Activated CD4-positive, alpha-beta T cell treated with anti-CD3 and anti-CD28 coated beads for 36 hours (primary cell): ENCODE data around the gene URM1. TPM values are rescaled to one million over a fixed set of nuclear protein-coding genes. Genes with fewer than 3 reads are reported as not detected.
A peak's percentile ranks its signal among the peaks of the same experiment; 100 is the strongest.
"Not testable (repeated sequence)": the region's sequence is repeated elsewhere in the genome, so short reads cannot be mapped to it uniquely, and the experiment has no call there.

ENCODE experiments used
- ATAC-seq: fragments of 200-7000 bp; cut with Tn5 transposase; one replicate; pipeline ENCODE4 v1.10.0; 2021; ENCODE audit warnings: mild to moderate bottlenecking, moderate library complexity
- CTCF ChIA-PET: fragments of 350-600 bp; sonication (Branson Sonifier 250); formaldehyde crosslinking; loops from one replicate; lab custom pipeline; 2021; ENCODE audit warnings: antibody characterized with exemption; lab: Charles Lee
- POLR2A ChIA-PET: fragments of 350-600 bp; sonication (Branson Sonifier 250); formaldehyde crosslinking; loops from one replicate; lab custom pipeline; 2021; ENCODE audit warnings: antibody characterized with exemption, inconsistent platforms; lab: Charles Lee
- DNase-seq: peaks from one replicate; pipeline ENCODE4 v3.0.0-alpha.2; 2020
- H3K27ac Mint-ChIP-seq: one replicate; pipeline ENCODE4 v1.8.0; 2021; ENCODE audit warnings: mixed read lengths
- H3K27me3 Mint-ChIP-seq: one replicate; pipeline ENCODE4 v1.8.0; 2021; ENCODE audit warnings: mixed read lengths
- H3K36me3 Mint-ChIP-seq: one replicate; pipeline ENCODE4 v1.8.0; 2021; ENCODE audit warnings: low read depth, mixed read lengths
- H3K4me1 Mint-ChIP-seq: one replicate; pipeline ENCODE4 v1.8.0; 2021; ENCODE audit warnings: mixed read lengths
- H3K4me3 Mint-ChIP-seq: one replicate; pipeline ENCODE4 v1.8.0; 2021; ENCODE audit warnings: mild to moderate bottlenecking, moderate library complexity, mixed read lengths
- H3K9me3 Mint-ChIP-seq: one replicate; pipeline ENCODE4 v1.8.0; 2021; ENCODE audit warnings: low read depth, mixed read lengths
- intact Hi-C, 2 experiments: fragments of 100-400 bp; cut with DNase I in 1 of 2; cut with micrococcal nuclease in 1 of 2; formaldehyde crosslinking; loops; one replicate each; pipeline versions ENCODE4 v1.14.2 to v1.15.1; 2022 to 2024; cut with DNase I, micrococcal nuclease
- total RNA-seq, 2 experiments: library from RNA; stranded (reverse); gene quantifications; one replicate each; pipeline ENCODE4 v1.2.3, GENCODE V29; 2021

Gene URM1
- total RNA-seq, 2 experiments from 2014 or later: 39.9 to 56.1 TPM

DNA sequence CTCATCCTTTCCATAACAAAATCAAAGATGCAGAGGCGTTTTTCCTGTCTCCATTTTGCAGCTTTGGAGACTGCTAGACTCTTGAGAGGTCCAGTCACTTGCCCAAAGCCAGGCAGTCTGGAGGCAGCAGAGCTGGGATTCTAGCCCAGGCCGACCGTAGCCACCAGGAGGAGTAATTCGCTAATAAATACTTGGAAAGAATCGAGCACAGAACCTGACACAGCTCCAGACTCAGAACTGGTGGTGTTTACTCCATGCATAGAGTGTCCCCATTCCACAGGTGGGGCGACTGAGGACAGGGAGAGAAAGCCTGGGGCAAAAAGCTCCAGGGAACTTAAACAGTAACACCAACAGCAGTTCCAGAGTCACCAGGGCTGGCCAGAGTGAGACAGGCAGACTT is 38.8 kb downstream of the URM1 start:
- intact Hi-C loops: no loop called here
- POLR2A ChIA-PET: no interaction called here
- no peaks in the 10 kb centered on the region for H3K4me1 Mint-ChIP-seq

DNA sequence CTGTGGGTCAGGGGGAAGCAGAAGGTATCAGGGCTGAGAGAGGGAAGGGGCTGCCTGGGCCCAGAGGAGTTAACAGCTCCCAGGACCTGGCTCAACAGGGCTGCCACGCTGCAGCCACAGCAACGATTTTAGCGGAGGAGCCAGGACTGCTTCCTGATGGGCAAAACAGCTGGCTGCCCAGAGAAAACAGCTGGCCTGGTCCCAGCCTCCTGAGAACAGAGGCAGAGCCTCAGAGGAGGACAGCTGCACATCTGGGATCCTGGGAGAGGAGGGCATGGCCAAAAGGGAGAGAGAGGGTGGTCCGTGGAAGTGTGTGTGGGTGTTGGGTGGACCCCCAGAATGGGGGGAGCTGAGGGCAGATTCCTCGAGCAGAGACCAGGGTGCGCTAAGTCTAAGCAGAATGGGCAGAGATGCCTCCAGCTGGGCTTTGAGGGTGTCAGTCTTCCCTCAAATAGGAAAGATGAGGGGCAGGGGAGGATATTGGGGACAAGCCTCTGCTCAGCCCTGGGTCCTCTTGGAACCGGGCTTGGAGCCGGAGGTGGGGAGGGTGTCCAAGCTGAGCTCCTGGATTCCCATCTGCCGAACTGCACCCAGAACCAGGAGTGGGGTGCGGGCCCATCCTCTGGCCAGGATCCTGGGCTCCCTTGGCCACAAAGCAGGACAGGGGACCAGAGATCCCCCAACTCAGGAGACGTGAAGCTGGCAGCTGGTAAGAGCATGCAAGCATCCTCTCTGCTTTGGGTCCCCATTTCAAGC is 40.4 kb downstream of the URM1 start:
- H3K36me3 Mint-ChIP-seq: no peaks in the 10 kb centered on the region
- DNase-seq (no peak), ATAC-seq (no peak)
- ChIA-PET CTCF (interaction anchor here (1.0 to 4.0 kb wide), 2 partner anchors 25 to 49 kb away, joined by 3 to 36 read pairs; no protein-coding TSS in a partner anchor), POLR2A (interaction anchor here (0.6 kb wide), 1 partner anchor 12 kb away, joined by 4 read pairs; no protein-coding TSS in a partner anchor)
- H3K4me1 Mint-ChIP-seq: no peaks in the 10 kb centered on the region
- H3K27me3 Mint-ChIP-seq: peaks cover 47% of the 10 kb centered on the region
- H3K27ac Mint-ChIP-seq: no peak overlapping the region
- H3K4me3 Mint-ChIP-seq: no peak overlapping the region
- H3K9me3 Mint-ChIP-seq: no peaks in the 10 kb centered on the region
- intact Hi-C loops: loop anchor here (1.0 to 2.0 kb wide), 3 partner anchors 49 to 116 kb away; no protein-coding TSS in a partner anchor

More for the DNA sequence above, 38.8 kb downstream of the URM1 start:
- Mint-ChIP-seq H3K9me3 (no peaks in the 10 kb centered on the region), H3K36me3 (no peaks in the 10 kb centered on the region), H3K27me3 (peaks cover 34% of the 10 kb centered on the region), H3K4me3 (no peak overlapping the region), H3K27ac (no peak overlapping the region)
- CTCF ChIA-PET: interaction anchor here (0.6 to 4.0 kb wide), 5 partner anchors 10 to 463 kb away, joined by 3 to 36 read pairs (median 3); no protein-coding TSS in a partner anchor
- DNase-seq (no peak), ATAC-seq (no peak)

DNA sequence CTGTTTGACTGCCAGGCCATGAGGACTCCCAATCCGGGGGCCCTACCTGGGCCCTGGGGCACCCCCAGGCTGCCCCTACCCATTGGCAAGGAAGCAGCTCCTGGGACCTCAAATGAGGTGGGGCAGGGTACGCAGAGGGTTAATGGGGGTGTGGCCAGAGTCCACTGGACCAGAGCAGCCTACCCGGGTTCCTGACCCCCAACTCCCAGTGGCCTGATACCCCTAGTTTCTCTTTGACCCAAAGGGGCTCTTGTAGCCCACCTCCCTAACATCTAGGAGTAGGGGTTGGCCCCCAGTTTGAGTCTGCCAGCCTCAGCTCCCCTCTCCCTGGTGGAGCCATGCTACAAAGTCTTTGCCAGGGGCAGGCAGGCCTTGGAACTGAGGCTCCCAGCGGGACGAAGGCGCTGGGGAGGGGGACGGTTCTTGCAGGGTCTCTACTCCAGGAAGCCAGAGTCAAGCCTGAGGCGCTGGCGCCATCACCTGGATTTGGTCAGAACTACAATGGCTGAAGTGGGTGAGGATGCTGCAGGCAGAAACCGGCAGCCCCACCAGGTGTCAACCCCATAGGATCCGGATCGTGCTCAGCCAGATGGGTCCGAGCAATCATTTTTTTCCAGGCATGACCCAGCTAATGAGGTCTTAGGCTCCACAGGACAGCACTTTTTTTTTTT is 41.1 kb downstream of the URM1 start:
- Mint-ChIP-seq H3K27me3 (peaks cover 49% of the 10 kb centered on the region), H3K4me3 (no peak overlapping the region), H3K27ac (no peak overlapping the region), H3K9me3 (no peaks in the 10 kb centered on the region), H3K36me3 (no peaks in the 10 kb centered on the region), H3K4me1 (no peaks in the 10 kb centered on the region)
- intact Hi-C loops: loop anchor here (1.0 to 2.0 kb wide), 3 partner anchors 49 to 117 kb away; no protein-coding TSS in a partner anchor
- ATAC-seq: peak; percentile 53
- CTCF ChIA-PET: interaction anchor here (0.7 to 4.0 kb wide), 4 partner anchors 24 to 1096 kb away, joined by 3 to 36 read pairs (median 3); no protein-coding TSS in a partner anchor
- POLR2A ChIA-PET: interaction anchor here (0.6 kb wide), 1 partner anchor 11 kb away, joined by 4 read pairs; no protein-coding TSS in a partner anchor
- peak; percentile 78 for DNase-seq

DNA sequence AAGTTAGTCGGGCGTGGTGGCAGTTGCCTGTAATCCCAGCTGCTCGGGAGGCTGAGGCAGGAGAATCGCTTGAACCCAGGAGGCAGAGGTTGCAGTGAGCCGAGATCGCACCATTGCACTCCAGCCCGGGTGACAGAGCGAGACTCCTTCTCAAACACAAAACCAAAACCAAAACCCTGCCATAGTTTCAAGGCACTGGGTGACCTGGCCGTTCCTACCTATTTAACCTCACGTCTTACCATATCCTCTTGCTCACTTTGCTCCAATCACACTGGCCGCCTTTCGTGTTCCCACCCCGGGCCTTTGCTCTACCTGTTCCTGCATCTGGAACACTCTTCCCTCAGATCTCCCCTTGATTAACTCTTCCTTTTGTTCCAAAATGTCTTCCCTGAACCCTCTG is 42.6 kb downstream of the URM1 start:
- ATAC-seq, H3K27ac Mint-ChIP-seq, H3K36me3 Mint-ChIP-seq, H3K4me1 Mint-ChIP-seq, H3K9me3 Mint-ChIP-seq, DNase-seq, POLR2A ChIA-PET, H3K4me3 Mint-ChIP-seq: not testable (repeated sequence)
- H3K27me3 Mint-ChIP-seq: peaks cover 43% of the 10 kb centered on the region
- CTCF ChIA-PET: interaction anchor here (1.3 to 2.0 kb wide), 2 partner anchors 24 to 117 kb away, joined by 4 to 8 read pairs; no protein-coding TSS in a partner anchor
- intact Hi-C loops: loop anchor here in 1 of 2 experiments (2.0 kb wide), 1 partner anchor 51 kb away; no protein-coding TSS in a partner anchor

DNA sequence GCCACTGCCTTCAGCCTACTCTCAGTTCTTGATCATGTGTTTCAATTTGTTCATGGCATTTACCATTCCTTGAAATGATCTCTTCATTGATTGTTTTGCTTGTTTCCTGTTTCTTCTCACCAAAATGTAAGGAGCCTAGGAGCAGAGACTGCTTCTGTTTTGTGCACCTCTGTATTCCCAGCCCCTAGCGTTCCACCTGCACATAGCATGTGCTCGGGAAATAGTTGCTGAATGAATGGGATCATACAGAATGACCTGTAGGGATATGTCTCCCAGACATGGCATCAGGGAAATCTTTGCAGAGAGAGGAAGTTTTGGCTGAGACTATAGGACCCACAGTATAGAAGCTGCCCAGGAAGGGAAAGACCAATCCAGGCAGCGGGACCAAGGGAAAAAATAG is 43.3 kb downstream of the URM1 start:
- Mint-ChIP-seq H3K9me3 (no peaks in the 10 kb centered on the region), H3K36me3 (no peaks in the 10 kb centered on the region), H3K4me1 (peaks cover 6% of the 10 kb centered on the region), H3K27me3 (peaks cover 48% of the 10 kb centered on the region), H3K27ac (no peak overlapping the region), H3K4me3 (no peak overlapping the region)
- DNase-seq: no peak
- ATAC-seq: no peak
- CTCF ChIA-PET: interaction anchor here (1.3 to 2.0 kb wide), 2 partner anchors 24 to 118 kb away, joined by 4 to 8 read pairs; no protein-coding TSS in a partner anchor
- intact Hi-C loops: no loop called here
- POLR2A ChIA-PET: no interaction called here

DNA sequence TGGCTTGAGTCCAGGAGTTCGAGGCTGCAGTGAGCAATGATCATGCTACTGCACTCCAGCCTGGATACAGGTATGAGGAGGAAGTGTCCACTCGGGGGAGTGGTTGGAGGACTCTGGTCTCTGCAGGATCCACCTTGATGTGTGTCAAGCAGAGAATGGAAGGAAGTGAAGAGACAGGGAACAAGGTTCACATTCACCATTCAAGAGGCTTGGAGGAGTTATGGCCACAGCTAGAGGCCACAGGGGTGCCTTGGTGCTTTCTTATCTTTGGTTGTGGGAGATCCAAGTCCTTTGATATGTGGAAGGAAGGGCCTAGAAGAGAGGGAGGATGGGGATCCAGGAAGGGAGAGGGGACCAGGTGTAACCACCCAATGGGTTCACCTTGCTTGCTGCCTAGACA is 44.1 kb downstream of the URM1 start:
- peaks cover 47% of the 10 kb centered on the region for H3K27me3 Mint-ChIP-seq
- no peaks in the 10 kb centered on the region for H3K36me3 Mint-ChIP-seq
- ChIA-PET POLR2A (no interaction called here), CTCF (interaction anchor here (0.6 to 2.0 kb wide), 3 partner anchors 23 to 119 kb away, joined by 3 to 8 read pairs (median 4); no protein-coding TSS in a partner anchor)
- H3K4me1 Mint-ChIP-seq: peaks cover 10% of the 10 kb centered on the region
- H3K4me3 Mint-ChIP-seq: no peak overlapping the region
- H3K27ac Mint-ChIP-seq: no peak overlapping the region
- no peak for DNase-seq
- no peak for ATAC-seq
- intact Hi-C loops: no loop called here
- no peaks in the 10 kb centered on the region for H3K9me3 Mint-ChIP-seq

DNA sequence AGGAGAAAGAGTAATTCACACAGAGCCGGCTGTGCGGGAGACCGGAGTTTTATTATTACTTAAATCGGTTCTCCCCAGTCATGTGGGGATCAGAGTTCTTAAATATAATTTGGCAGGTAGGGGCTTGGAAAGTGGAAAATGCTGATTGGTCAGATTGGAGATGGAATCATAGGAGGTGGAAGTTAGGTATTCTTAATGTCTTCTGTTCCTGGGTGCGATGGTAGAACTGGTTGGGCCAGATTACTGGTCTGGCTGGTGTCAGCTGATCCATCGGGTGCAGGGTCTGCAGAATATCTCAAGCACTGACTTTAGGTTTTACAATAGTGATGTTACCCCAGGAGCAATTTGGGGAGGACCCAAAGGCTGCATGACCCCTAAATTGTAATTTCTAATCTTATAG is 44.8 kb downstream of the URM1 start:
- Mint-ChIP-seq H3K27me3 (peaks cover 45% of the 10 kb centered on the region), H3K4me3 (no peak overlapping the region), H3K27ac (no peak overlapping the region), H3K36me3 (no peaks in the 10 kb centered on the region), H3K9me3 (no peaks in the 10 kb centered on the region), H3K4me1 (peaks cover 10% of the 10 kb centered on the region)
- ChIA-PET CTCF (interaction anchor here (0.8 kb wide), 1 partner anchor 17 kb away, joined by 3 read pairs; no protein-coding TSS in a partner anchor), POLR2A (no interaction called here)
- no peak for DNase-seq
- no peak for ATAC-seq
- intact Hi-C loops: no loop called here

DNA sequence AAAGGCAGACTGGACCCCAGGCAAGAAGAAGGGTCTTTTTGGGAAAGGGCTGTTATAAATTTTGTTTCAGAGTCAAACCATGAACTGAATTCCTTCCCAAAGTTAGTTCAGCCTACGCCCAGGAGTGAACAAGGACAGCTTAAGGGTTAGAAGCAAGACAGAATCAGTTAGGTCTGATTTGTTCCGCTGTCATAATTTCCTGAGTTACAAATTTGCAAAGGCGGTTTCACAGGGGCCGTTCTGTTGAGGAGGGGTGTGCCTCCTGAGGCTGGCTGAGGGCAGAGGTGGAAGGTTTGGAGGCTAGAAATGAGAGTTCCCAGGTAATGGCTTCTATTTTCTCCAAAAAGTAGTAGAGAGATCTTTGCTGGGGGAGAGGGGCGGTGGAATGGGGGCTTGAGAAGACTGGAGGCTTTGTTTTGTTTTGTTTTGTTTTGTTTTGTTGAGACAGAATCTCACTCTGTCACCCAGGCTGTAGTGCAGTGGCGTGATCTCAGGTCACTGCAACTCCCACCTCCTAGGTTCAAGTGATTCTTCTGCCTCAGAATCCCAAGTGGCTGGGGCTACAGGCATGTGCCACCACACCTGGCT is 45.4 kb downstream of the URM1 start:
- DNase-seq (no peak), ATAC-seq (no peak)
- ChIA-PET POLR2A (no interaction called here), CTCF (interaction anchor here (0.8 kb wide), 1 partner anchor 17 kb away, joined by 3 read pairs; no protein-coding TSS in a partner anchor)
- Mint-ChIP-seq H3K36me3 (no peaks in the 10 kb centered on the region), H3K4me3 (no peak overlapping the region), H3K4me1 (peaks cover 10% of the 10 kb centered on the region), H3K27ac (no peak overlapping the region), H3K9me3 (no peaks in the 10 kb centered on the region), H3K27me3 (peaks cover 40% of the 10 kb centered on the region)
- intact Hi-C loops: no loop called here

DNA sequence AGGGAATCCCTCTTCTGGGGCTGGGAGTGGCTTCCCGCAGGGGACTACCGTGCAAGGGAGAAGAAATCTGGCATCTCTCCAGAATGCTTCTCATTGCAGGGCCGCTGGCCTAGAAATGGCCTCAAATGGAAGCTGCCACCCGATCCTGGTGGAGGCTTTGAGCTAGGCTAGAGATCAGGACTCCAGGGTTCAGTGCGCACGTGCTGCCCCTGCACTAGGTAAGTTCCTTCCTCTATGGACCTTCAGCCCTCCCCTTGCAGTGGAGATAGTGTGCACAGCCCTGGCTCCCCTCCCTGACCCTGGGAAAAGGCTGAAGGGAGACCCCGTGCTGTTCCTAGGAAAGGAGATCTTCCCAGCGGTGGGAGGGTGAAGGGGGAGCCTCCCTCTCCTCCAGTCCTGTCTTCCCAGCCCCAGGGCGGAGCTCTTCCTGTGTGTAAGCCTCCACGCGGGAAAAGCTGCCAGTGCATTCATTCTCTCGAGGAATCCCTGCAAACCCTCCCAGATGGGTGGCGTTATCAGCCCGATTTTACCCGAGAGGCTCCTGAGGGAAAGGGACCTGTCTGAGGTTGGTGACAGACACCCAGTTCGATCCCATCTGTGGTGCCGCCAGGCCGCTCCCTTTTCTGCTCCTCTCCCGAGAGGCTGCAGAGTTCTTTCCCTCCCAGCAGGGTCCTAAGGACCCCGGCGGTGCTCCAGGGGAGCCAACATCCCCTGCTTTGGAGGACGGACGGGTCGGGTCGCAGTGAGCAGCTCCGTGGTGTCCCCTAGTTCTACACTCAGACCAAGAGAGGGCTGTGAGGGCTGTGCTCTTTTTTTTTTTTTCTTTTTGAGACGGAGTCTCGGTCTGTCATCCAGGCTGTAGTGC is 48.1 kb downstream of the URM1 start:
- intact Hi-C loops: no loop called here

DNA sequence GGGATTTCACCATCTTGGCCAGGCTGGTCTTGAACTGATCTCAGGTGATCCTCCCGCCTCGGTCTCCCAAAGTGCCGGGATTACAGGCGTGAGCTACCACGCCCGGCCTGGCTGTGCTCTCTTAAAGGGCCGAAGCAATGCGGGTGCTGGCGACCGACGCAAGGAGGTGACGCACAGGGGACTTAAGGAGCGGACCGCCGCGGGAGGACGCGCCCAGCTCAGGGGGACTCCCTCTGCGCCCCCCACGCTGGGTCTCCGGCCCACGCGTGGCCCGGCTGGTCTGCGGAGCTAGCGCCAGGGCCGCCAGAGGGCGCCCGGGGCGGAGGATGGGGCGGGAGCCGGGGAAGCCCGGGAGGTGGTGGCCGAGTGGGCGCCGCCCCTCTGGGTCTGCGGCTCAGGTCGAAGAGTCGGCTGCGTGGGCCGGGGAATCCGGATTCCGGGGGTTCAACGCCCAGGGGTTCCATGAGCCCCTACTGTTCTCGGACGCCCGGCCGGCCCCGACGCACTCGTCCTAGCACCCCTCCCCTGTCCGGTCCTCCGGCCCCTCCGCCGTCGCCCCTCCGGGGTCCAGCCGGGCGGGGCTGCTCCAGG is 49.0 kb downstream of the URM1 start:
- peaks cover 10% of the 10 kb centered on the region for H3K4me1 Mint-ChIP-seq
- peak overlapping the region; percentile 59 for H3K4me3 Mint-ChIP-seq
- H3K36me3 Mint-ChIP-seq: no peaks in the 10 kb centered on the region
- H3K27ac Mint-ChIP-seq: no peak overlapping the region
- H3K9me3 Mint-ChIP-seq: no peaks in the 10 kb centered on the region
- intact Hi-C loops: loop anchor here in 1 of 2 experiments (1.0 to 2.0 kb wide), 4 partner anchors 36 to 304 kb away; partner anchors contain the start of genes ODF2, URM1 and ZDHHC12
- CTCF ChIA-PET: interaction anchor here (0.6 to 3.4 kb wide), 14 partner anchors 9 to 660 kb away, joined by 3 to 15 read pairs (median 3); partner anchors contain the start of gene URM1
- ATAC-seq (peak; percentile 75), DNase-seq (peak; percentile 79)
- H3K27me3 Mint-ChIP-seq: peaks cover 25% of the 10 kb centered on the region
- POLR2A ChIA-PET: interaction anchor here (1.1 kb wide), 1 partner anchor 58 kb away, joined by 3 read pairs; no protein-coding TSS in a partner anchor

More for the DNA sequence above, 48.1 kb downstream of the URM1 start:
- POLR2A ChIA-PET: interaction anchor here (1.1 kb wide), 1 partner anchor 57 kb away, joined by 3 read pairs; no protein-coding TSS in a partner anchor
- H3K4me3 Mint-ChIP-seq: peak overlapping the region; percentile 59
- H3K27ac Mint-ChIP-seq: no peak overlapping the region
- CTCF ChIA-PET: interaction anchor here (0.6 to 3.4 kb wide), 15 partner anchors 9 to 661 kb away, joined by 3 to 15 read pairs (median 3); partner anchors contain the start of gene URM1
- H3K4me1 Mint-ChIP-seq: peaks cover 10% of the 10 kb centered on the region
- peaks cover 34% of the 10 kb centered on the region for H3K27me3 Mint-ChIP-seq
- H3K36me3 Mint-ChIP-seq: no peaks in the 10 kb centered on the region
- no peaks in the 10 kb centered on the region for H3K9me3 Mint-ChIP-seq
- DNase-seq (peak; percentile 21), ATAC-seq (peak; percentile 1)
